HG02759 (cell line): ENCODE data around the gene RASGRF1.

Experiments
- ATAC-seq: cut with Tn5 transposase; IDR thresholded peaks from one replicate; pipeline ENCODE4 v1.9.1; 2021; ENCODE audit warnings: mild to moderate bottlenecking, moderate library complexity; ENCODE audit not compliant: unreplicated experiment

RASGRF1 gene

DNA sequence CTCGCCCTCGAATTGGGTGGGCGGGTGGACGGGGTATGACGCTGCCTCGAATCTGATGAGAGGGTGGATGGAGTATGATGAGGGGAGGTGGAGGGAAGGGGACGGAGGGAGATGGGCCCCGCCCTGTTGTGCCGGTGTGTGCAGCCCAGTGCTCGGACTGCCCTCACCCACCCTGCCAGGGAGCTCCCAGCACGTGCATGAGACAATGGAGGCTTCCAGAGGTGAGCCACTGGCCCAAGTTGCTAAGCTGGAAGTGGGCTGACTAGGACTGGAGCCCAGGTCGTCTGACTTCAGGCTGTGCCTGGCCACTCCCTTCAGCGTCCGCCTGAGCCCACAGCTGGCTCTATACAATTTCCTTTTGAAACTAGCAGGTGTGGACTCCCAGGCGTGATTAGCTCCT, 98.7 kb downstream of the RASGRF1 start:
- ATAC-seq = no peak

DNA sequence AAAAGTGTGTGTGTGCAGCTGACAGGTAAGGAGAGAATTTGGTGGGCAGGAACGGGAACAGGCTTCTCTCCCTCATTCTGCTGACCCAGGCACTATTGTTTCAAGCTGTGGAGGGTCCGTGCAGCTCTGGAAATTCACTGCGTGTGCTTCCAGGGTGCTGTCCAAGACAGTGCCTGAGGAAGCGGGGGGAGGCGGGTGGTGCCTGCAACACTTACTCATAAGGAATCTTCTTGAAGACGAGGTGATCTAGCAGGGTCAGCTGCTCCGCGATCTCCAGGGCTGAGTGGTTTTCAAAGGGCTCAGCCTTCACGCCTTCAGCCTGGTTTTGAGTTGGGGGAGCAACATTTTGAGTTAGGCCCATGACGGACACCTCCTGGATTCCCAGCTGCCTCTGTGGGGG, 99.1 kb downstream of the RASGRF1 start:
- no peak for ATAC-seq

DNA sequence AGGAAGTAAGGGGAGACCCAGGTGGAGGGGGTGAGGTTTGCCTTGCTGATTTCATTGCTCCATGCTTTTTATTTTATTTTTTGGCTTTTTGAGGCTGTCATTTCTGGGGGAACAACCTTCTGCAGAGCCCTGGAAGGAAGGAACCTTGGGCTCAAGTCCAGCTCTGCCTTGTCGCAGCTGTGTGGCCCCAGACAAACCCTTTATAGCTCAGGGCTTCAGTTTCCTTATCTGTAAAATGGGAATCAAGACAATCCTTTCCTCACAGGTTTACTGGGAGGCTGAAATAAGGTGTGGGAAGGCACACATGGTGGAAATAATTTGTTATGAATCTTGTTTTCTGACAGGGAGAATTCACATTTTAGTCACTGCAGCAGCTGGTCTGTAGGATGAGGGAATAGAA, 100.3 kb downstream of the RASGRF1 start:
- ATAC-seq = no peak

DNA sequence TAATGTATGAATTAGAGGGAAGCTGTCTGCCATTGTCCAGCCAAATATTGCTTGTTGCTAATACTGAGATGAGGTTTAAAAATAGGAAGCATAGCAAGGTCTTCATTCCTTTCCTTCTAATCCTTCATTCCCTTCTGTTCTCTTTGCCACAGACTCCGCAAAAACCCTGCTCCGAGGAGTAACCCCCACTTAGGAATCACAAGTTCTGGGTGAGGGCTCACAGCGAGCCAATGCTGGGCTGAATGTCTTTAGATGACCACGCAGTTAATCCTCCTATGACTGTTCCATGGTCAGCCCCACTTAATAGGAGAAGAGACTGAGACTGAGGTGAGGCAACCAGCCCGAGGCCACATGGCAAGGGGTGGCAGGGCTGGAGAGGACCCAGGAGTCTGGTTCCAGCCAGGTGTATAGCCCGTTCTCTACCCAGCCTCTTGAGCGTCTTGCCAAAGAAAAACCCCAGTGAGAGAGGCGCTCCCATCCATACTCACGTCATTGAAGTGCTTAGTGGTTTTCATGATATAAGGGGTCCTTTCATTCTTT, 100.8 kb downstream of the RASGRF1 start:
- ATAC-seq = no peak

DNA sequence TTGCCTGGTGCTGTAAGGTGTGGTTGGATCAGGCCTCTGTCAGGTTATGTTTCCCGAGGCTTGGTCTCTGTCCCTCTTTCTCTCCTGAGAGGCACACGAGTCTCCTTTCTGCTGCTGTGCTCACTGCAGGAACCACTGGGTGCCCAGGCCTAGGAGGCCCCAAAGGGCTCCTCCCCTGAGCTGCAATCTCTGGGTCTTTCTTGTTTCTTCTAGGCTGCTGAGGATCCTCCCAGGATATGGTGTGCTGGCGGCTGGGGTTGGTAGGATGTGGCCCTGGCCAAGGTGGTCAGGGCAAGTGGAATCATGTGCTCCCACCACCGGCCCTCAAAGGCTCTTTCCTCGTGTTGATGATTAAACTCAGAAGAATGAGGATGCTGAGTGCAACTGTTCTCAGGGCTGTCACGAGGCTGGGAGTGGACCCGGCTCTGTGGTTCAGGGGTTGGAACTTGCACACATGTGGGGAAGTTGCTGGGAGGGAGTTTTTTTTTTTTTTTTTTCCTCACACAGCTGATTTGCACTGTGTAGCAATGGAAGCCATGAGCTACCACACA, 102.1 kb downstream of the RASGRF1 start:
- ATAC-seq = peak; percentile 57

DNA sequence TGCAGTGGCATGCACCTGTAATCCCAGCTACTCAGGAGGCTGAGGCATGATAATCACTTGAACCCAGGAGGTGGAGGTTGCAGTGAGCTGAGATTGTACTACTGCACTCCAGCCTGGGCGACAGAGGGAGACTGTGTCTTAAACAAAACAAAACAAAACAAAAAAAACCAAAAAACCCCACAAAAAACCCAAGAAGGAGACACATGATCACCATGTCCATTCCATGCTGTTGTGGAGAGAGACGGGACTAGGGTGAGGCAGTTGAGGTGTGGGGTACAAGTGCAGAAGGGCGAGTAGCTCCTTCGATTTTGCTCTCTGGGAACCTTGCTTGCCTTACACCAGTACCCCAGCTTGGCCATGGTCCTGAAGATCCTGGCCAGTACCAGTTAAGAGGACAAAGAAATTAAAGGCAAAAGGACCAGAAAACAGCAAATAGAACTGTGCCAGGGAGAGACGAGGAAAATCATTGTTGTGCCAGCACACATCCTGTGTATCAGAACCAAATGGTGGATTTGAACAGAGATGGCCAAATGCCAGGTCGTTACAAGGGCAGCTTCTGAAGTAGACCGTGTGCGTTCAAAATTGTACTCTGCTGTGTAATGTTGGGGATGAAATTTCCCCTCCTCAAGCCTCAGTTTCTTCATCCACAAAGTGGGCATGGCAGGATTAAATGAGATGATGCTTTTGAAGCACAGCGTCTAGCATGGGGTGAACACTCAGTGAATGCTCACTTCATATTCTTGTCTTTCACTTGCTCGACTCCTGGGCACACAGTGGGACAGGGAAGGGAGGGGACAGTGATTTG, 102.8 kb downstream of the RASGRF1 start:
- no peak for ATAC-seq

DNA sequence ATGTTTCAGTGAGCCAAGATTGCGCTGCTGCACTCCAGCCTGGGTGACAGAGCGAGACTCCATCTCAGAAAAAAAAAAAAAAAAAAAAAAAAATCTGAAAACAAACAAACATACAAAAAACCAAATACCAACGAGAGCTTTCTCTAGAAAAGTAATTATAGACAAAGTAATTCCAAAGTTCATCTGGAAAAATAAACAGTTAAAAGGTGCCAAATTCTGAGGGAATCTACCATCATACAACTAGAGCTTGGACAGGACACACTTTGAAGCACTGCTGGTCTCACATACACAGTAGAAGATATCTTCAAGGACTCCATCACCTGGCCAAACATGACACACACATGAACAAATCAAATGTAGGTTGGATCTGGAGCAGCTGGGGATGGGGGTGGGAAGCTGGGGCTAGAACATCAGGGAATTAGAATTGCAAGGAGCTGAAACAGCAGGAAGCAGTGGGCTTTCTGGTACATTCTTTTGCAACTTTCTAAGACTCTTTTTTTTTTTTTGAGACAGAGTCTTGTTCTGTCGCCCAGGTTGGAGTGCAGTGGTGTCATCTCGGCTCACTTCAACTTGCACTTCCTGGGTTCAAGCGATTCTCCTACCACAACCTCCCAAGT, 104.6 kb downstream of the RASGRF1 start:
- ATAC-seq = no peak

DNA sequence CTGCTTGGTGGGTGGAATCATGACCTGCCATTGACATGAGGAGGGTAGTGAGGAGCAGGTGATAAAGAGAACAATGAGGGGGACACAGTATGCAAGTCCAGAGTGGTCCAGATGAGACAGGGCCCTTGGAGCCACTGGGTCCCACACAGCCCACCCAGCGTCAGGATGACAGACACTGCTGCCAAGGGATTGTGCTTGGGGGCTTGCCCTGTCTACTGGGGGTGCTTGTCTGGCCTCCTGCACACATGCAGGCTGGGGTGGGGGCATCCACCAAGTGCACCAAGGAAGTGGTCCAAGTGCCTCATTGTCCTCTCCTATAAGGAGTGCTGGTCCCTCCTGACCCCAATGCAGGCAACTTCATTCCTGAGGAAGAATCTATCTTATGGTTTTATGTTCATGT, 106.5 kb downstream of the RASGRF1 start:
- ATAC-seq = no peak

DNA sequence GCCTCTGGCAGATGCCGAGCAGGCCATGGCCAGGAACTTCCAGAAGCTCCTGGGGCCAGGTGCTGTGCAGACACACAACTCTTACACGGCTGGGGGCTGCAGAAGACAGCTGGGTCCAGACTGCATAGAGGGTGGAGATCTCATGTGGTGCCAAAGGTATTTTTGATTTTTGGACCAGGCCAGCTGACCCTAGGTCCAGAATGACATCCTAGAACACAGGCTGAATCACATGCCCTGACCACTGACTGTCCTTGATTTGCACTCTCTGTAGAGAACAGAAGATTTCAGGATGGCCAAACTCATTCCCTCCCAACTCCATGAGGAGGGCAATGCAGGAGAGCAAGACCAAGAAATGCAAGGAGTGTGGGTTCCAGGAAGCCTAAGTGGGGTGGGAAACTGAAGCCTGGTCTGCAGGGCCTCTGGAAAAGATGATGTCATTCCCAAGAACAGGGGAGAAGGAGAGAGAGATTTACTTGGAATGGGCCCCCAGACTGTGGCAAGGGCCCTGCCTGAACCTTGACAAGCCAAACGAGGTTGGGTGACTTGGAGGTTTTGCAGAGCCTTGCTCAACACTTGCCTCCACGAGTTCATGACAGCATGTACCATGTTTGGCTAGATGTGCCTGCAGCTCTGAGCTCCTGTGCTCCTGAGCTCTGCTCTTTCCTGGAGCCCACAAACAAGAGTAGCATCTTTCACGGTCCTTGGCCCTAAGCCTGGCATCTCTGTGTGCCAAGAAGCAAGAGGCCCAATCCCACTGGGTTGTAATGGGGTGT, 107.2 kb downstream of the RASGRF1 start:
- ATAC-seq = no peak

DNA sequence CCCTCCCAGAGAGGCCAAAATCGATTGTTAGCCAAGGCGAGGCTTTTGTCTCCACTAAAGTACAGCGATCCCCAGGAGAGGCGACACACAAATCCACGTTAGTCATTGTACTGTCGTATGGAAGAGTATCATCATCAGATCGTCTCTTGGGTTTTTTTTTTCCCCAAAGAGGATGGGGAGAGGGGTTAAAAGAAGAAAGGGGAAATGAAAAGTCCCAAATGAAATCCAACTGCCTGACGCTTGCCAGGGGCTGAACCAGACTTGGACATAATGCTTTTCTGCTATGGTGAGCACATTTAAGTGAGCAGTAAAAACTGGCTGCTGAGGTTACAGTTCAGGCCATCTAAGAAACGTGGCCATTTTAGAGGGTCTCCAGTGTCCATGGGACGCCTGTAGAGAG, 107.8 kb downstream of the RASGRF1 start:
- ATAC-seq = no peak

DNA sequence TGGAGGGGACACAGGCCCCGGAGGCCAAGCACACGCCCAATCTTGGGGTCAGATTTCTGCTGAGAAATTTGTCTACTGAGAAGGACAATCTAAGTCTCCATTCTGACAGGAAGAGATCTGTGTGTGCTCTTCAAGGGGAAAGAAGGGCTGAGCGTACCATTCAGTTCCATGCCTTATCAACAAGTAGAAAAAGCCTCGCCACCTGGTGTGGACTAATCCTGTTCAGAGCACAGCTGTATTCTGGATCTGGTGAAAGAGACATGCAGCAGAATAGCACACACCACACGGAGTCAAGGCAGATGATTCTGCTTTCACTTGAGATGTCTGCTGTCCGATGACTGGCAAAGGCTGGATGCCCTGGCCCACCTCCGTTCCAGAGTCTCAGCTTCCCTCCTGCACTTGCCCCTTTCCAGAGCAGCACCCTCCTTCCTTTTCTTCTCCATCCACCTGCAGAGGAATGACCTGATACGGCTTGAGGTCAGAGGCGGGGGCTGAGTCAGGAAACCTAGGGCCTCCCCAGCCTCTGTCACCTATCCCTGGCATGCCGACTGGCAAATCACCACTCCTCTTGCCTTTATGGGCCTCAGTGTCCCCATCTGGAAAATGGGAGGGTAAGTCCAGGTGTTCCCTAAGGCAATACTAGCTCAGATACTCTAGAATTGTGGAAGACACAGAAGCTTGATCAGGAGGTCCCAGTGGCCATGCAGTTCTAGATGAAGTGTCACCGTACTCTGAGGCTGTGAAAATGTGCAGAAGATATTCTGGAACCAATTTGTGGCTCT, 108.9 kb downstream of the RASGRF1 start:
- no peak for ATAC-seq

DNA sequence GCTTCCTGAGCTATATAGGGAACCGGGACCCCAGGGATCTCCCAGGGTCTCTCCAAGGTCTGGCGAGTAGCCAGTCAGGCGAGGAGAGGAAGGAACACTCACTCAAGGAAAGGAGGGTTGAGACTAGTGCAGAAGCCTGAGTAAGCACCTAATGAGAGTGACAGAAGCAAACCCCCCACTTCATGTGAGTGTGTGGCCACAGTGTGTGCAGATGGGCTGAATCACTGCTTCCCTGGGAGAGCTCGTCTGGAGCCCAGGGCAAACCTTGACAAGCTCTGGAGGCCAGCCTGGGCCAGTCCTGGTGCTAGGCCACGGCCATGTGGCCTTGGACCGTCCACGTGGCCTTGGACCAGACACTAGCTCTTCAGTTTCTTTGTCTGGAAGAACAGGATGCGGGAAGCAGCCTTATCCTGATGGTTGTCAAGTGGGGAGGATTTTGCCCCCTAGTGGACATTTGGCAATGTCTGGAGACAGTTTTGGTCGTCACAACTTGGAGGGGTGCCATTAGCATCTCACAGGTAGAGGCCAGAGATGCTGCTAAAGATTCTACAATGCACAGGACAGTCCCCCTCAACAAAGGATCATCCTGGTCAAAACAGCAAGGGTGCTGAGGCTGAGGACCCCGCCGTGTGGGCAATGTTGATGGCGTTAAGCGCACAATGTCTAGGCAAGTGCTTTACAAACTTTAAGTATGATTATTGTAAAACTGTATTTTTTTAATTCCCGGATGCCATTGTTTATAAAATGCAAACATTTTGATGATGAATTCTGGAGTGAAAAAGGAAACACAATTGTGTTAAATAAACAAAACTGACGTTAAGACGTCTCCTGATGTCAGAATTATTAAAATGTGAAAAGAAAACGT, 110.9 kb downstream of the RASGRF1 start:
- no peak for ATAC-seq

DNA sequence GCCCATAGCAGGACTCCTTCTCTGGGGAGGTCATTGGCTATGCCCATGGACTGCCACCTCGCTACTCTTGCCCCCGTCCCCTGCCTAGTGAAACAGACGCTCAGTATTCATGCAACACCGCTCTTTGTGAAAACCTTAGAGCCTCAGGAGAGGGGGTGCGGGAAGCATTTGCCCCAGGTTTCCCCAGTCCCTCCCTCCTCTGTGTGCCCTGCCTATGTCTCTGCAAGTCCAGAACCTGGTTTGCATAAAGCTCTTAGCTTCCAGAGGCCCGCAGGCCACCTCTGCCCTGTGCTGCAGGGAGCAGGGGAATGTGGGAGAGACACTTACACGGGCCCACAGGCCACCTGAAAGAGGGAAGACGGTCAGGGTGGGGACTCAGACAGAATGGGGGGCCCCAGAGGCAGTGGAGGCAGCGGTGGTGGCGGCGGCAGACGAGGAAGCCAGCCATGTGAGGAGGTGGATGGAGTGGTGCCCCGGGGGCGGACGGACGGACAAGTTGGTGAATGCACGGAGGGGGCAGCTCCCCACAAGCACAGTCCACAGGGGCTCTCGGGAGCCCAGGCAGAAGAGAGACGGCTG, 111.9 kb downstream of the RASGRF1 start:
- ATAC-seq = no peak

DNA sequence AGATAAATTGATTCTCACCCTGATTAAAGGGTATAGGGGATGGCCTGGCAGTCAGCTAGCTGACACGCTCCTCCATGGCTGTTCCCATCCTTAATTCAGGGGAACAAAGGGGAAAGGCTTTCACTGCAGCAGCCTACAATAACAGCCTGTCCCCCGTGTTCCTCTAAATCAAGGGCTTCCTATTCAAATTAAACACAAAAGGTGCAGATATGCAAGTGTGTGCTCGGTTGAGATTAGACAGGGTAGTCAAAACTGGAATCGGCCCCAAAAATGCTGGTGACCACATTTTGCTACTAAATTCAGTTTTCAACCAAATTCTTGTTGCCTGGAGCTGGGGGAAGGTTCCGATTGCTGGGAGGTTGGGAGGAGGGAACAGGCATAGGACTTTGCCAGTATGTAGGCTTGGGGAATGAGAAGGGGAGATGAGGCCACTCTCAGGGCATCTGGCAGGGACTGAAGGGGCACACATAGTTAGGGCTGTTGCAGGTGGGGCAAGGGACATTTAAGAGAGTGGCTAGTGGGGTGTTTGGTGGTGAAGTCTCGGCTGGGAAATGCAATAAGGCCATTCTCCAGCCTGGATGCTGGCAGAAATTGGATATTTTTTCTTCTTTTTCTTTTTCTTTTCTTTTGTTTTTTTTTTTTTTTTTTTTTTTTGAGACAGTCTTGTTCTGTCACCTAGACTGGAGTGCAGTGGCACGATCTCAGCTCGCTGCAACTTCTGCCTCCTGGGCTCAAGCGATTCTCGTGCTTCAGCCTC, 112.8 kb downstream of the RASGRF1 start:
- peak; percentile 24 for ATAC-seq

DNA sequence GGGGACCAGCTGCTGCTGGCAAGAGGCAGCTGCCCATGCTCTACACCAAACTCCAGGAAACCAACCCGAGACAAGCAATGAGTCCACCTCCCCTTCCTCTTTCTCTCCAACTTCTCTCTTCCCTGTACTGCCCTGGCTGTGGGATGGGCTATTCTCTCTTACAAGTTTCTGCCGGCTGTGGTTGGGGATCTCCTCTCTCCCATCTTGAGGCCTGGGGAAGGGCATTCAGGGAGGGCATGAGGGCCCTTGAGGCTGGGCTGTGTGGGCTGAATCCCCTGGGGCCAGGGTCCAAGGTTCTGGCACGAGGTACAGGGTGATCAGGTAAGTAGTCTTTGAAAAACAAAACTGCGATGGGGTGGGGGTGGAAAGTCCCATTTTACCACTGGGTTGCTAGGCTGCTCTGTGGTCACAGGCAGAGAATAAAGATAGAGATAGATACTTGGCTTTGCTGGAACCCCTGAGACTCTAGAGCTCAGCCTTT, 113.4 kb downstream of the RASGRF1 start:
- peak; percentile 67 for ATAC-seq

DNA sequence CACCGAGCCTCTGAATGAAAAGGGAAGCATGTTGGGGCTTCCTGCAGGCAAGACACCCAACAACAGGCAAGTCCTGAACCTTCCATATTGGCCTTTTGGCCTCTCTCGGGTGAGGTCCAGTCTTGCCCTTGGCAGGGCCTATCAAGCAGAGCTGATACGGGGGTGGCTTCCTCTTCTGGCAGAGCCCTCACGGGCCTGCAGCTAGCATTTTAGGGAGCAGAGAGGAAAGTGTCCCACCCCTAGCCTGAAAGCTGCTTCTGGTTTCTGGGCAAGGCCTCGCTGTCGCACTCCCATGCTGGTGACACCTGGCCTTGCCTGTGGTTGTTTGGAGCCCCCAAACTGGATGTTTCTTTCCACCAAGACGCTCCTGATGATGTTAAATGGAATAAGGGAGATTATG, 113.9 kb downstream of the RASGRF1 start:
- ATAC-seq = peak; percentile 7

DNA sequence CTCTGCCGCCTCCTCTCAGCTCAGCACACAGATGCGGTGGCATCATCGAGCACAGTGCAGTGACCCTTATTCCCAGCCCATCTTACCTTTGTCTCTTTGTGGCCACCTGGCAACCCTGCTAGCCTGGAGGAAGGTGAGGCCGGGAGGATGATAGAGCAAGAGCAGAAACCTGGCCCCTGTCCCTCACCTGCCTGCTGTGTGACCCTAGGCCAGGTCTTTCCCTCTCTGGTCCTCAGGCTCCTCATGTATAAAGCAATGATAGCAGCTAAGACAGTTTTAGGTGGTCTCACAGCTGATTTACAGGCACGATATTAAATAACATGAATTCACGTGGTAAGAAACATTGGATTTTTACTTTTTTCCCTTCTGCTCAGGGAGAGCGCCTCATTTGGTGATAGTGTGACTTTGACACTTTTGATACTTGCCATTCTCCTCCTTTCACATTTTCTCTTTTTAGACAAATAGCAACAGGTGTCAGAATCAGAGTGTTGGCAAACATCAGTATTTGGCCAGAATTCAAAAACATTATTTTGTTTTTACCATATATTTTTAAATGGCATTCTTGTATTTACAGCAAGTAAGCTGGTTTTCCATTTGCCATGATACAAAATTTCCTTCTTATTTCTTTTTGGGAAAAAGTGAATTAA, 116.2 kb downstream of the RASGRF1 start:
- no peak for ATAC-seq
